ENCODE measurements around the gene ZNF473. TPM values are rescaled to one million over a fixed set of nuclear protein-coding genes. Genes with fewer than 3 reads are reported as not detected.

Gene ZNF473
- total RNA-seq, 1 donor from 2014 or later = 12.4 TPM

DNA sequence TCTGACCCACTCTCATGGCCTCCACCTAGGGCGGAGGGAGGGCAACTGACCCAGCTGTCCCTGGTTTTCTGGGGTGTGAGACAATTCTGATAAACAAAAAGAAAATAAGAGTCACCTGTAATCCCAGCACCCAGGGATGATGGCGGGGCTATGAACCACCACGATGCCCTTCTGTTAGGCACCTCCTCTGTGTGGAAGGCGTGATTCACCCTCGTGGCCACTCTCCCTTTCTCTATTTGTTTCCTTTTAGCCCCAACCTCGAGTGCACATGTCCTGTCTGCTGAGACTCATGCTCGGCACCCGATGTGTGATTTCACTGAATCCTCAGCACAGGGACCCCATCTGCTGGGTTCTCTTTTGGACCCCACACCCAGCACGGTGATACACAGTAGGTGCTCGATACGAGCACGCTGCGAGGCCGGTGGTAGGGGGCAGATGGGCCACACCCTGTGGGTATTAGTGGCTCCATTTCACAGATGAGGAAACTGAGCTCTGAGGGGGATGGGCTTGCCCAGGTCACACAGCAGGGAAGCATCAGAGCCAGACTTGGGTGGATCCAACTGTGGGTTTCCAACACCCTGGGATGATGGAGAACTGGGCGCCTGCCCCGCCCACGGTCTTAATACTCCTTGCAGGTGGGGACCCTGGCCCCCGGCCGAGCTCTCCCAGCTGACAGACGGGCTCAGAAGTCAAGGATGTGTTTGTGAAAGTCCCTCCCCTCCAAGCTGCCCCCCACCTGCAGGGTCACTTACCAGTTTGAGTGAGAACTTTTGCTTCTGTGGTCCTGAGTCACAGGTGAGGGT is 25.6 kb upstream of the ZNF473 start:
- no peak overlapping the region for H3K27ac Mint-ChIP-seq
- H3K4me3 Mint-ChIP-seq = no peak overlapping the region
- no peaks in the 10 kb centered on the region for H3K27me3 Mint-ChIP-seq (ENCODE audit: low read depth)
- no peaks in the 10 kb centered on the region for H3K9me3 Mint-ChIP-seq
- H3K36me3 Mint-ChIP-seq = peaks cover 27% of the 10 kb centered on the region
- DNase-seq (ENCODE audit: low spot score in 2 of 2, unreplicated experiment in 2 of 2) = no peak
- TF ChIP-seq, protein P1, sequence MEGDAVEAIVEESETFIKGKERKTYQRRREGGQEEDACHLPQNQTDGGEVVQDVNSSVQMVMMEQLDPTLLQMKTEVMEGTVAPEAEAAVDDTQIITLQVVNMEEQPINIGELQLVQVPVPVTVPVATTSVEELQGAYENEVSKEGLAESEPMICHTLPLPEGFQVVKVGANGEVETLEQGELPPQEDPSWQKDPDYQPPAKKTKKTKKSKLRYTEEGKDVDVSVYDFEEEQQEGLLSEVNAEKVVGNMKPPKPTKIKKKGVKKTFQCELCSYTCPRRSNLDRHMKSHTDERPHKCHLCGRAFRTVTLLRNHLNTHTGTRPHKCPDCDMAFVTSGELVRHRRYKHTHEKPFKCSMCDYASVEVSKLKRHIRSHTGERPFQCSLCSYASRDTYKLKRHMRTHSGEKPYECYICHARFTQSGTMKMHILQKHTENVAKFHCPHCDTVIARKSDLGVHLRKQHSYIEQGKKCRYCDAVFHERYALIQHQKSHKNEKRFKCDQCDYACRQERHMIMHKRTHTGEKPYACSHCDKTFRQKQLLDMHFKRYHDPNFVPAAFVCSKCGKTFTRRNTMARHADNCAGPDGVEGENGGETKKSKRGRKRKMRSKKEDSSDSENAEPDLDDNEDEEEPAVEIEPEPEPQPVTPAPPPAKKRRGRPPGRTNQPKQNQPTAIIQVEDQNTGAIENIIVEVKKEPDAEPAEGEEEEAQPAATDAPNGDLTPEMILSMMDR (IDR thresholded peaks at IDR 0.05; ENCODE audit: unreplicated experiment) = no peak
- H3K4me1 Mint-ChIP-seq = no peaks in the 10 kb centered on the region

DNA sequence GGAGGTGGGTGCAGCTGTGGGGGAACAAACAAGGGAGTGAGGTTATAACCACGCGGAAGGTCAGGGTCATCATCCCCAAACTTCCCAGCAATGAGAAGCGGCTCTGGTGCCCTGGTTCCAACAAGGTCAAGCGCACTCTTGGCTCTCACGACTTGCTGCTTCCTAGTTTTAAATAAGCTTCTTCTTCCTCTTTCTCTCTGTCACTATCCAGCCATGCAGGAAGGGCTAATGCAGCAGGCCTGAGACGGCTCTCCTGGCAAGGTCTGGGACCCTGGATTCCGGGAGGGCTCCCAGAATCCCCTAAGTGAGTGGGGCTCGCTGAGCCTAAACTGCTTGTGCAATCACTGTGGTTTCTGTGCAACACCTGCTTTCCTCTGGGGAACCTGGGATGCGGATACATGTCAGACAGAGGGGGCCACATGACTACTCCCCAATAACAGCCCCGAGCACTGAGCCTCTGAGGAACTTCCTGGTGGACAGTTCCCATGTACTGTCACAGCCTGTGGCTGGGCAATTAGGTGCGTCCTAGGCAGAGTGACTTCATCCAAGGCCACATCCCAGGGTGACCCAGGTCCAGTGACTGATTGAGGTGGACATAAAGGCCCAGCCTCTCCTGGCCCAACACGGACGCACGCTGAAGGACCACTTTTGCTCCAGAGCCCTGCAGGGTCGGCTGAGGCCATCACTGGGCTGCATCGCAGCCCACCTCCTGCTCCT is 24.8 kb upstream of the ZNF473 start:
- no peak for DNase-seq (ENCODE audit: low spot score in 2 of 2, unreplicated experiment in 2 of 2)
- TF ChIP-seq, protein P1 (IDR thresholded peaks at IDR 0.05; ENCODE audit: unreplicated experiment) = no peak
- H3K4me1 Mint-ChIP-seq = no peaks in the 10 kb centered on the region
- no peaks in the 10 kb centered on the region for H3K9me3 Mint-ChIP-seq
- H3K36me3 Mint-ChIP-seq = peaks cover 26% of the 10 kb centered on the region
- no peaks in the 10 kb centered on the region for H3K27me3 Mint-ChIP-seq (ENCODE audit: low read depth)
- no peak overlapping the region for H3K4me3 Mint-ChIP-seq
- no peak overlapping the region for H3K27ac Mint-ChIP-seq

DNA sequence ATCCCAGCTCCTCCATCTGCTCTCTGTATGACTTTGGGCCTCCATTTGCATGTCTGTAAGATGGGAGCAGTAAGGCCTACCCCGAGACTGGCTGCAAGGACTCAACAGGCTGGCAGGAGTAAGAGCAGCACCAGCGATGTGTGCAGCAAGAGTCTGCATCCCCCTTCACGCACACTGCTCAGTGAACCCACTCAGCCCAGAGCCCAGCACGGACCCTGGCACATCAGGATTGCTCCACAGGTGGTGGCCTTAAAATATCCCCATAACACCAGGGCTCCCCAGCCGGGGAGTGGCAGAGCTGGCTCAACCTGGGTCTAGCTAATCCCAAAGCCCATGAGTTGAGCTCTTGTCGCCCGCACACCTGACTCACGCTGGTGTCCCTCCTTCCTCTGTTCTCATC is 24.0 kb upstream of the ZNF473 start:
- TF ChIP-seq, protein P1 (IDR thresholded peaks at IDR 0.05; ENCODE audit: unreplicated experiment) = no peak
- H3K4me3 Mint-ChIP-seq = no peak overlapping the region
- peaks cover 25% of the 10 kb centered on the region for H3K36me3 Mint-ChIP-seq
- H3K9me3 Mint-ChIP-seq = no peaks in the 10 kb centered on the region
- no peaks in the 10 kb centered on the region for H3K27me3 Mint-ChIP-seq (ENCODE audit: low read depth)
- no peaks in the 10 kb centered on the region for H3K4me1 Mint-ChIP-seq
- DNase-seq (ENCODE audit: low spot score in 2 of 2, unreplicated experiment in 2 of 2) = no peak
- H3K27ac Mint-ChIP-seq = no peak overlapping the region

DNA sequence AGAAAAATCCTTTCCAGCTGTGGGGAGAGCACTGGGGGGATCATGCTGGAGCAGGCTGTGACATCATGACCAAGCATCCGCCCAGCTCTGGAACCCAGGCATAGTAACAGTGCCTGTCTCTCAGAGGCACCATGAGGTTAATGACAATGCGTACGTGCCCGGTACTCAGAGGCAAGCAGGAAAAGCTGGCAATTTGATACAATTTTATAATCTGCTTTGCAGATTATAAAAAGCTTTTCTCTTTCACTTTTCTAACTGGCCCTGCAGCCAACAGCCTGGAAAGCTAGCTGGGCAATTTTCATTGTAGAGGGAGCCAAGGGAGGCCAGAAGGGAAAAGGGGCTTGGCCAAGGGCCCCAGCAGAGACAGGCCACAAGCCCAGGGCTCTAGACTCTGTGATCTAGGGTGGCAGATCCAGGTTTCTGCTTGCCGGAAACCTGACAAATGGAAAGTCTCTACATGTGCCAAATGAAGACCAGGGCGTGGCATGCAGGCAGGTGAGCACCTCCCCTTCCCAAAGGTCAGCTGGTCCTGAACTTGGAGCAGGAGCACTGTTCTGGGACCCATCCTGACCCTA is 23.3 kb upstream of the ZNF473 start:
- Mint-ChIP-seq H3K36me3 (peaks cover 28% of the 10 kb centered on the region), H3K4me1 (no peaks in the 10 kb centered on the region)

DNA sequence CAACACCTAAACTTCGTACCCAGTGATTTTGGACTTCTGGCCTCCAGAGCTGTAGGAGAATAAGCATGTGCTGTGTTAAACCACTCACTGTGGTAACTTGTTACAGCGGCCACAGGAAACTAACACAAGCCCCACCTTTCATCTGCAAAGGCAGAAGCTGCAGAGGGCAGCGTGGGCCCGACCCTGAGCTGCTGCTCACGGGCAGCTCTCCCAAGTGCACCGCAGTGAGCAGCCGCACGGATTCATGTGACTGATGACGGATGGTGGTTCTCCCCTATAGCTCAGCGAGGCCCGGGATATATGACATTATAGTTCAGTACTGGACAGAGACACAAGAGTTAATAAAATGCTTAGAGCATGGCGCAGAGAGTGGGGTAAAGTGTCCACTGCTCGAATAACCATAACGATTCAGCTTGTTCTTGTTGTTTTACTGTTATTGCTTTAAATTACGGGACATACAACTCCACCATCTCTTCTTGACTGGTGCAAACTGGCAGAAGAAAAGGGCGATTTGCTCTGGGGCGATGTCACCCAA is 22.5 kb upstream of the ZNF473 start:
- no peak overlapping the region for H3K4me3 Mint-ChIP-seq
- TF ChIP-seq, protein P1 (IDR thresholded peaks at IDR 0.05; ENCODE audit: unreplicated experiment) = no peak
- H3K36me3 Mint-ChIP-seq = peaks cover 30% of the 10 kb centered on the region

More for the DNA sequence above, 23.3 kb upstream of the ZNF473 start:
- H3K27ac Mint-ChIP-seq = no peak overlapping the region
- no peak overlapping the region for H3K4me3 Mint-ChIP-seq
- H3K27me3 Mint-ChIP-seq (ENCODE audit: low read depth) = no peaks in the 10 kb centered on the region
- DNase-seq (ENCODE audit: low spot score in 2 of 2, unreplicated experiment in 2 of 2) = no peak
- TF ChIP-seq, protein P1 (IDR thresholded peaks at IDR 0.05; ENCODE audit: unreplicated experiment) = no peak
- no peaks in the 10 kb centered on the region for H3K9me3 Mint-ChIP-seq

More for the DNA sequence above, 22.5 kb upstream of the ZNF473 start:
- H3K9me3 Mint-ChIP-seq = no peaks in the 10 kb centered on the region
- no peaks in the 10 kb centered on the region for H3K4me1 Mint-ChIP-seq
- H3K27ac Mint-ChIP-seq = no peak overlapping the region
- H3K27me3 Mint-ChIP-seq (ENCODE audit: low read depth) = no peaks in the 10 kb centered on the region
- no peak for DNase-seq (ENCODE audit: low spot score in 2 of 2, unreplicated experiment in 2 of 2)
